ENCODE results near the gene HDAC9. TPM values are rescaled to one million over a fixed set of nuclear protein-coding genes. Genes with fewer than 3 reads are reported as not detected.
A peak's percentile ranks its signal among the peaks of the same experiment; 100 is the strongest.

HDAC9 gene
- under 1 TPM; 0.14 to 0.72 TPM for total RNA-seq

- Mint-ChIP-seq H3K27me3 (peaks cover 5% of the 10 kb centered on the region), H3K4me3 (peak within 1 kb of the TSS; percentile 51), H3K9me3 (no peaks in the 10 kb centered on the region), H3K27ac (peak within 1 kb of the TSS; percentile 14), H3K4me1 (peaks cover 15% of the 10 kb centered on the region), H3K36me3 (no peaks in the 10 kb centered on the region)
- no peak for DNase-seq
Measured at GRCh38 chr7:18495412-18496340, at the start of gene HDAC9. HDAC9 (plus strand) TSS chr7:18495749; CDS start chr7:18496303, 554 bp downstream.

- H3K4me1 Mint-ChIP-seq, result no peaks in the 10 kb centered on the region
Measured at GRCh38 chr7:18445916-18446520, 49.5 kb upstream of the HDAC9 start.

GRCh38 chr7:18450019-18450418 lies 45.5 kb upstream of the HDAC9 start:
- Mint-ChIP-seq H3K27ac (no peak overlapping the region), H3K4me1 (no peaks in the 10 kb centered on the region), H3K9me3 (no peaks in the 10 kb centered on the region), H3K36me3 (no peaks in the 10 kb centered on the region), H3K4me3 (no peak overlapping the region), H3K27me3 (no peaks in the 10 kb centered on the region)
- DNase-seq, result no peak

More at GRCh38 chr7:18445916-18446520, 49.5 kb upstream of the HDAC9 start:
- no peaks in the 10 kb centered on the region for H3K9me3 Mint-ChIP-seq
- H3K36me3 Mint-ChIP-seq, result no peaks in the 10 kb centered on the region
- no peak overlapping the region for H3K4me3 Mint-ChIP-seq
- DNase-seq, result no peak
- H3K27ac Mint-ChIP-seq, result no peak overlapping the region
- H3K27me3 Mint-ChIP-seq, result no peaks in the 10 kb centered on the region

- DNase-seq, result no peak
- Mint-ChIP-seq H3K27me3 (no peaks in the 10 kb centered on the region), H3K27ac (no peak overlapping the region), H3K4me1 (no peaks in the 10 kb centered on the region), H3K4me3 (no peak overlapping the region), H3K36me3 (no peaks in the 10 kb centered on the region), H3K9me3 (no peaks in the 10 kb centered on the region)
Measured at GRCh38 chr7:18455606-18456005, 39.9 kb upstream of the HDAC9 start.

GRCh38 chr7:18457832-18458231 lies 37.7 kb upstream of the HDAC9 start:
- DNase-seq, result no peak
- Mint-ChIP-seq H3K27ac (no peak overlapping the region), H3K27me3 (no peaks in the 10 kb centered on the region), H3K4me1 (no peaks in the 10 kb centered on the region), H3K9me3 (no peaks in the 10 kb centered on the region), H3K4me3 (no peak overlapping the region), H3K36me3 (no peaks in the 10 kb centered on the region)

GRCh38 chr7:18458830-18459229 lies 36.7 kb upstream of the HDAC9 start:
- H3K36me3 Mint-ChIP-seq, result no peaks in the 10 kb centered on the region
- no peak overlapping the region for H3K4me3 Mint-ChIP-seq
- H3K27ac Mint-ChIP-seq, result no peak overlapping the region
- H3K4me1 Mint-ChIP-seq, result no peaks in the 10 kb centered on the region
- no peaks in the 10 kb centered on the region for H3K27me3 Mint-ChIP-seq
- no peaks in the 10 kb centered on the region for H3K9me3 Mint-ChIP-seq
- no peak for DNase-seq

- H3K27me3 Mint-ChIP-seq, result no peaks in the 10 kb centered on the region
- no peak for DNase-seq
Measured at GRCh38 chr7:18459484-18460245, 35.9 kb upstream of the HDAC9 start.

GRCh38 chr7:18461785-18462467 lies 33.6 kb upstream of the HDAC9 start:
- H3K27me3 Mint-ChIP-seq, result no peaks in the 10 kb centered on the region
- H3K4me1 Mint-ChIP-seq, result no peaks in the 10 kb centered on the region
- H3K9me3 Mint-ChIP-seq, result no peaks in the 10 kb centered on the region
- H3K4me3 Mint-ChIP-seq, result no peak overlapping the region
- H3K27ac Mint-ChIP-seq, result no peak overlapping the region
- DNase-seq, result no peak
- no peaks in the 10 kb centered on the region for H3K36me3 Mint-ChIP-seq

More at GRCh38 chr7:18459484-18460245, 35.9 kb upstream of the HDAC9 start:
- no peaks in the 10 kb centered on the region for H3K36me3 Mint-ChIP-seq
- no peaks in the 10 kb centered on the region for H3K9me3 Mint-ChIP-seq
- H3K27ac Mint-ChIP-seq, result no peak overlapping the region
- H3K4me3 Mint-ChIP-seq, result no peak overlapping the region
- no peaks in the 10 kb centered on the region for H3K4me1 Mint-ChIP-seq

GRCh38 chr7:18464830-18465229 lies 30.7 kb upstream of the HDAC9 start:
- Mint-ChIP-seq H3K9me3 (no peaks in the 10 kb centered on the region), H3K4me3 (no peak overlapping the region), H3K27ac (no peak overlapping the region), H3K4me1 (no peaks in the 10 kb centered on the region), H3K27me3 (no peaks in the 10 kb centered on the region), H3K36me3 (no peaks in the 10 kb centered on the region)
- no peak for DNase-seq

- H3K9me3 Mint-ChIP-seq, result no peaks in the 10 kb centered on the region
- H3K27me3 Mint-ChIP-seq, result no peaks in the 10 kb centered on the region
- no peak overlapping the region for H3K27ac Mint-ChIP-seq
- H3K36me3 Mint-ChIP-seq, result no peaks in the 10 kb centered on the region
- no peak overlapping the region for H3K4me3 Mint-ChIP-seq
- no peaks in the 10 kb centered on the region for H3K4me1 Mint-ChIP-seq
- DNase-seq, result no peak
Measured at GRCh38 chr7:18467011-18467410, 28.5 kb upstream of the HDAC9 start.

- no peak for DNase-seq
- H3K27me3 Mint-ChIP-seq, result no peaks in the 10 kb centered on the region
- no peaks in the 10 kb centered on the region for H3K9me3 Mint-ChIP-seq
- no peak overlapping the region for H3K4me3 Mint-ChIP-seq
- no peak overlapping the region for H3K27ac Mint-ChIP-seq
- H3K36me3 Mint-ChIP-seq, result no peaks in the 10 kb centered on the region
- no peaks in the 10 kb centered on the region for H3K4me1 Mint-ChIP-seq
Measured at GRCh38 chr7:18468795-18469194, 26.8 kb upstream of the HDAC9 start.

GRCh38 chr7:18469316-18469715 lies 26.2 kb upstream of the HDAC9 start:
- Mint-ChIP-seq H3K4me3 (no peak overlapping the region), H3K4me1 (no peaks in the 10 kb centered on the region)

GRCh38 chr7:18471476-18472160 lies 23.9 kb upstream of the HDAC9 start:
- Mint-ChIP-seq H3K27ac (no peak overlapping the region), H3K27me3 (no peaks in the 10 kb centered on the region), H3K4me1 (no peaks in the 10 kb centered on the region), H3K9me3 (no peaks in the 10 kb centered on the region), H3K36me3 (no peaks in the 10 kb centered on the region), H3K4me3 (no peak overlapping the region)
- no peak for DNase-seq

More at GRCh38 chr7:18469316-18469715, 26.2 kb upstream of the HDAC9 start:
- H3K9me3 Mint-ChIP-seq, result no peaks in the 10 kb centered on the region
- H3K36me3 Mint-ChIP-seq, result no peaks in the 10 kb centered on the region
- no peak for DNase-seq
- H3K27me3 Mint-ChIP-seq, result no peaks in the 10 kb centered on the region
- no peak overlapping the region for H3K27ac Mint-ChIP-seq

- no peaks in the 10 kb centered on the region for H3K27me3 Mint-ChIP-seq
- H3K4me1 Mint-ChIP-seq, result no peaks in the 10 kb centered on the region
- no peaks in the 10 kb centered on the region for H3K9me3 Mint-ChIP-seq
- no peak overlapping the region for H3K27ac Mint-ChIP-seq
- no peak overlapping the region for H3K4me3 Mint-ChIP-seq
- no peak for DNase-seq
- no peaks in the 10 kb centered on the region for H3K36me3 Mint-ChIP-seq
Measured at GRCh38 chr7:18472161-18472483, 23.4 kb upstream of the HDAC9 start.
